SH-SY5Y (cell line): ENCODE data around the gene CDC42EP4.

ENCODE experiments used
- GATA2 ChIP-seq: IDR thresholded peaks from 2 replicates; pipeline ENCODE4 v1.6.1; 2011; ENCODE audit warnings: mild to moderate bottlenecking, low read depth, low read length
- GATA3 ChIP-seq: IDR thresholded peaks from 2 replicates; pipeline ENCODE4 v1.6.1; 2011; ENCODE audit warnings: low read depth, mild to moderate bottlenecking, low read length, moderate library complexity

DNA sequence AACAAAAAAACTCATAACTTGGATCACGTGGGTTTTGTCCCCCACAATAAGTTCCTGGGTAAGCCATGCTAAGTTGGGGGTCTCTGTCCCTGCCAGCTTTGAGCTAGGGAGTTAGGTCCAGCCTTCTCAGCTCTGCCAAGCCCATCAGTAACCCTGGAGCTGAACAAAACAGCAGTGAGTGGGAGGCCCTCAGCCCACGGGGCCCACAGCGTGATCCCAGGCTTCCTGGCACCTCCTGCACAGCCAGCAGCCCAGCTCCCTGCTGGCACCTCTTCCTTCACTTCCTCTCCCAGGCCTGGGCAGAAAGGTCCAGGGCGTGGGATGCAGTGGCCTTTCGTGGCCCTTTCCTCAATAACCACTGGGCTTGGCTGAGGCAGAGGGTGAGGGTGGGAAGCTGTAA lies 35.5 kb upstream of the CDC42EP4 start:
- TF ChIP-seq GATA2 (no peak), GATA3 (no peak)
